Measurements from ENCODE around the gene CPPED1. TPM values are rescaled to one million over a fixed set of nuclear protein-coding genes. Genes with fewer than 3 reads are reported as not detected.

The CPPED1 gene
- total RNA-seq, 2 experiments from 2014 or later: 3.8 to 5.1 TPM

DNA sequence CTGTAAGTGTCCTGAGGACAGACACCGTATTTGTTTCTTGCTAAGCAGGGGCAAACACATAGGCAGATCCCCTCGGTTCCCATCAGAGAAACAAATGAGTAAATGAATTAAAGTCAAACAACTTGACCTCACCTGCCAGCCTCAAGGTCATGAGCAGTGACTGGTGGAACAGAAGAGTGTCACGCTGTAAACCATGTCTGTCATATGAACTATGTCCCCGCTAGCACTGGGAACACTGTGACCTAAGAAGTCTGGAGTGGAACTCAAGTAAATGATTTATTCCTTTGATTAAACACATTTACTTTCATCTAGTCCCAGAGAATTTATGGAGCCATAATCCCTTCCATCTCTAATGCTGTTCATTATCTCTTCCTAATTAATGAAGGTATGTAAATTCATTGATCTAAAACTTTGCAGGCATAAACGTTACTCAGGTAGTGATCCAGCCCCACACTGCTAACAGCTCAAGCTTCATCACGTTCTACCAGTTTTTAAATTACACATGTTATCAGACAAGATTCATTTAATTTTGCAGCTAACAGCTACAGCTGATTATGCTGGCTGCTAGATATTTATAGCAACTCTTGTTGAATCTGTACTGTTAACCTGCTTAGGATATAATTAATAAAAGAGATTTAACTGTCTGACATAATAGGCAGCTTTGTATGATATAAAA, 38.7 kb downstream of the CPPED1 start:
- Mint-ChIP-seq H3K4me3 (no peak overlapping the region), H3K27ac (no peak overlapping the region), H3K36me3 (no peaks in the 10 kb centered on the region), H3K9me3 (no peaks in the 10 kb centered on the region), H3K27me3 (no peaks in the 10 kb centered on the region), H3K4me1 (peaks cover 16% of the 10 kb centered on the region)
- DNase-seq: no peak

DNA sequence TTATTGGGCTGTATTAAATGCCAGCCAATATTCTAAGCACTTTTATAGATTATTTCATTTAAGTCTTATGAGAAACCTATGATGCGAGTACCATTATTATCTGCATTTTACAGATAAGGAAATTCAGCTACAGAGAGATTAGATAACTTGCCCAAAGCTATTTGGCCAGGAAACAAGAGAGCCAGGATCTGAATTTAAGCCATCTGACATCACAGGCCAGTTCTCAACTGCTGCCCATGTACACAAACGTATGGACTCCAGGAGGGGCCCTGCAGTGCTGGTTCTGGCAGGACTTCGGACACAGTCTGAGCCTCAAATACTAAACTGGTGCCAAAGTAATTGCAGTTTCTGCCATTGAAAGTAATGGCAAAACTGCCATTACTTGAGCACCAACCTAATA, 40.2 kb downstream of the CPPED1 start:
- H3K9me3 Mint-ChIP-seq: no peaks in the 10 kb centered on the region
- peaks cover 15% of the 10 kb centered on the region for H3K4me1 Mint-ChIP-seq
- no peaks in the 10 kb centered on the region for H3K27me3 Mint-ChIP-seq
- no peaks in the 10 kb centered on the region for H3K36me3 Mint-ChIP-seq
- H3K4me3 Mint-ChIP-seq: no peak overlapping the region
- H3K27ac Mint-ChIP-seq: no peak overlapping the region
- DNase-seq: no peak

GRCh38 chr16:12760819-12761611, 42.7 kb downstream of the CPPED1 start:
- Mint-ChIP-seq H3K4me3 (no peak overlapping the region), H3K27me3 (no peaks in the 10 kb centered on the region), H3K4me1 (no peaks in the 10 kb centered on the region), H3K27ac (no peak overlapping the region), H3K36me3 (no peaks in the 10 kb centered on the region), H3K9me3 (no peaks in the 10 kb centered on the region)
- no peak for DNase-seq

- Mint-ChIP-seq H3K4me3 (no peak overlapping the region), H3K4me1 (no peaks in the 10 kb centered on the region), H3K27ac (no peak overlapping the region), H3K27me3 (no peaks in the 10 kb centered on the region), H3K36me3 (no peaks in the 10 kb centered on the region), H3K9me3 (no peaks in the 10 kb centered on the region)
- no peak for DNase-seq
Observed at GRCh38 chr16:12758670-12759558, 44.8 kb downstream of the CPPED1 start.

DNA sequence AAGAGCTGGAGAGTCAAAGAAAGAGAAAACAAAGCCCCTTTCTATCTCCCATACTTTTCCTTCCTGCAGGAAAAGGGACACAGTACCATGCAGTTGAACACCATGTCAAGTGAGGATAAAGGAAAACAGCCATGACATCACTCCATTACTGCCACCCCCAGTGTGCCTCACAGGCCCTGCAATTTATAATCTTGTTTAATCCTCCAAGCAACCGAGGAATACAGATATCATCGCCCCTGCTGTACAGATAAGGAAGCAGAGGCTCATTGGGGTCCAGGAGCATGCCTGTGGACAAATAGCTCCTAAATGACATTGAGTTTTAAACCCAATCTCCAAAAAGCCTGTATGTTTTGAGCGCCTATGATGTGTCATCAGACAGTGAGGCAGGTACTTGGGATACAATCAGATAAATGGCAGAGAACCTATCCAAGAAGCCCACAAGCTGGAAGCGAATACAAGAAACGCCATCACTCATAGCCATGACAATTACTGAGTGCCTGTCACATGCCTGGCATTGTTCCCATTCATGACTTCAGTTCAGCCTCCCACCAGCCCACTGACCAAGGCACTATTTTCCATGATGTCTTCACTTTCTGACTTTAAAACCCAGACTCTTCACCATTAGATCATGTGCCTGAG, 45.5 kb downstream of the CPPED1 start:
- Mint-ChIP-seq H3K4me3 (no peak overlapping the region), H3K9me3 (no peaks in the 10 kb centered on the region), H3K27me3 (no peaks in the 10 kb centered on the region), H3K27ac (no peak overlapping the region), H3K4me1 (peaks cover 4% of the 10 kb centered on the region), H3K36me3 (peaks cover 2% of the 10 kb centered on the region)
- no peak for DNase-seq

DNA sequence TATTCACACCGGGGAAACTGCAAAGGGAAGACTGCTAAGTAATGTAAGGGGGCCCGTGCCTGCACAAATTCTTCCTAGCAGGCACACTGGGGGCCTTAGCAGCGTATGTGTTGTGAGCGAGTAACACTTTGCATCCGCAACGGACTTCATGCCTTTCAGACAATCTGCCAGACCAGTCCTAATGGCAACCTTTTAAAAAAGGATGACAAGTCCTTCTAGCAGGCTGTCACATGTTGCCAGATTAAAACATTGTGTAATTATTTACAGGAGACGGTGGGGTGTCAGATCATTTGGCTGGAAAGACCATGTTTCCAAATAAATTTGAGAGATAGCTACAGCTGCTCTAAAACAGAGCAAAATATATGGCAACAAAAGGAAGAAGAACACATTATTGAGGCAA, 46.1 kb downstream of the CPPED1 start:
- Mint-ChIP-seq H3K9me3 (no peaks in the 10 kb centered on the region), H3K36me3 (peaks cover 2% of the 10 kb centered on the region), H3K4me1 (peaks cover 6% of the 10 kb centered on the region), H3K27me3 (no peaks in the 10 kb centered on the region), H3K4me3 (no peak overlapping the region), H3K27ac (no peak overlapping the region)
- DNase-seq: no peak

- Mint-ChIP-seq H3K4me3 (no peak overlapping the region), H3K27me3 (no peaks in the 10 kb centered on the region), H3K36me3 (peaks cover 4% of the 10 kb centered on the region), H3K9me3 (peaks cover 3% of the 10 kb centered on the region), H3K27ac (no peak overlapping the region), H3K4me1 (peaks cover 23% of the 10 kb centered on the region)
- DNase-seq: no peak
Observed at GRCh38 chr16:12754824-12755543, 48.7 kb downstream of the CPPED1 start.

DNA sequence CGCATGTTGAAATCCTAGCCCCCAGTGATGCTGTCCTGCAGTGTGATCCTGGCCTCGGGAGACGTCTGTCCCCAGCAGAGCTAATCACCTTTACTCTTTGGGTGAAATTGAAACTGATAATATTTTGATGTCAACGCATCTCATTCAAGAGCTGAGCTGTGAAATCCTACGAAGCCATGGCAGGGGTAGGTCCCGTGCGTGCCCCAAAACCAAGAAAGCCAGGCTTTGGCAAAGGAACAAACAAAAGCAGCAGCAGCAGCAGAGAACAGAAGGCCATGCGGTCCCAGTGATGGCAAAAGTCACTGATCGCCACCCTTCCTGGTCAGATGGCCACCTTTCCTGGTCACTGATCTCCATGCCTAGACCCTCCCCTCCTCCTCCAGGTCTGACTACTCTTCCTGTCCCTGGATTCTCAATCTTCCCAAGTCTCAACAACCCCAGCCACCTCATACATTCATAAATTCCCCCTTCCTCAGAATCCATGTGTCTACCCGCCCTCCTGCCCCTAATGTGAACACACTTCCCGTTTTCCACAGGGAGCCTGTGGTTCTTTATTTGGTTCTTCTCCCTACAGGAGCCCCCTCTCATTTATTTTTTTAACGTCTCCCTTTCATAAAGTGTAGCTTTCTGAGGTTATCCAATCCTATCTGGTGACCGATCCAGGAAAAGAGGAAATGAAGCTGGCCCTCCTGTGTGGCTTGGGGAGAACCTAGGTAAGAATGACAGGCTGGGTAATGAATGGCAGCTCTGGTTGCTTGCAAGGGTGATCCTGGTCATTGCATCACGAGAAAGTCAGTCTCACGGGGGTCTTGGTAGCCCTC, 50.3 kb downstream of the CPPED1 start:
- Mint-ChIP-seq H3K4me3 (no peak overlapping the region), H3K27ac (no peak overlapping the region), H3K4me1 (peaks cover 33% of the 10 kb centered on the region), H3K27me3 (no peaks in the 10 kb centered on the region), H3K9me3 (peaks cover 9% of the 10 kb centered on the region), H3K36me3 (peaks cover 10% of the 10 kb centered on the region)
- no peak for DNase-seq

GRCh38 chr16:12752159-12752558, 51.5 kb downstream of the CPPED1 start:
- peaks cover 15% of the 10 kb centered on the region for H3K36me3 Mint-ChIP-seq
- peaks cover 9% of the 10 kb centered on the region for H3K9me3 Mint-ChIP-seq
- no peak overlapping the region for H3K4me3 Mint-ChIP-seq
- no peaks in the 10 kb centered on the region for H3K27me3 Mint-ChIP-seq
- peaks cover 33% of the 10 kb centered on the region for H3K4me1 Mint-ChIP-seq
- peak overlapping the region; percentile 25 for H3K27ac Mint-ChIP-seq
- no peak for DNase-seq

- H3K27ac Mint-ChIP-seq: peak overlapping the region; percentile 98
- H3K4me3 Mint-ChIP-seq: peak overlapping the region; percentile 51
- H3K36me3 Mint-ChIP-seq: peaks cover 21% of the 10 kb centered on the region
- peaks cover 11% of the 10 kb centered on the region for H3K9me3 Mint-ChIP-seq
- H3K4me1 Mint-ChIP-seq: peaks cover 33% of the 10 kb centered on the region
- H3K27me3 Mint-ChIP-seq: no peaks in the 10 kb centered on the region
- DNase-seq: no peak
Observed at GRCh38 chr16:12750554-12750918, 53.2 kb downstream of the CPPED1 start.

DNA sequence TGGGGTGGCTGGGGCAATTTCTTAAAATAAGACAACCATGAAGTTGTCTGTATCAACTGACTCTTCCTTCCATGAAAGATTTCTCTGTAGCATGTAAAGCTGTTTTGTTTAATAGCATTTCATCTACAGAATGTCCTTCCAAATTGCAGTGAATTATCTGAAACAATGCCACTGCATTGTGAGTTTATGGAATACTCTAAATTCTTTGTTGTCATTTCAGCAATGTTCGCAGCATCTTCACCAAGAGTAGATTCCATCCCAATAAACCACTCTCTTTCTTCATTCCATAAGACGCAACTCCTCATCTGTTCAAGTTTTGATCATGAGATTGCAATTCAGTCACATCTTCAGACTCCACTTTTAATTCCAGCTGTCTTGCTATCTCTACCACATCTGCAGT, 54.6 kb downstream of the CPPED1 start:
- peaks cover 34% of the 10 kb centered on the region for H3K36me3 Mint-ChIP-seq
- peaks cover 24% of the 10 kb centered on the region for H3K9me3 Mint-ChIP-seq
- peak overlapping the region; percentile 98 for H3K27ac Mint-ChIP-seq
- peaks cover 33% of the 10 kb centered on the region for H3K4me1 Mint-ChIP-seq
- no peaks in the 10 kb centered on the region for H3K27me3 Mint-ChIP-seq
- no peak overlapping the region for H3K4me3 Mint-ChIP-seq
- DNase-seq: no peak

DNA sequence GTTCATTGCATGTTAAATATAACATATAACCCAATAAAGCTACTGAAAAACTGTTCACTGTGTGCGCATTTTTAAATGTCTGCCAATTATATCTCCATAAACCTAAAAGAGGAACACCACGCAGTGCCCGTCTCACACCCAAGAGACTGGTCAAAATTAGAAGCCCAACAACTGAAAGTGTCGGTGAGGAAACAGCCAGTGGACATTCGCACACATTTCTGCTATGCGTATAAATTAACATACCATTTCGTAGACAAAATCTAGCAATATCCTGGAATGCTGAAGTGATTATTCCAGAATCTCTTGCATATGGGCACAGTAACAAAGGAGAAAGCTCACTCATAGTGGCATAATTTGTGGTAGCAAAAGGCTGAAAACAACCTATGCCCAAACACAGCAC, 55.9 kb downstream of the CPPED1 start:
- Mint-ChIP-seq H3K4me3 (no peak overlapping the region), H3K9me3 (peaks cover 28% of the 10 kb centered on the region), H3K4me1 (peaks cover 27% of the 10 kb centered on the region), H3K27ac (no peak overlapping the region), H3K27me3 (no peaks in the 10 kb centered on the region), H3K36me3 (peaks cover 37% of the 10 kb centered on the region)
- DNase-seq: no peak

GRCh38 chr16:12747261-12747660, 56.4 kb downstream of the CPPED1 start:
- no peak overlapping the region for H3K4me3 Mint-ChIP-seq
- no peak for DNase-seq
- peaks cover 26% of the 10 kb centered on the region for H3K4me1 Mint-ChIP-seq
- no peaks in the 10 kb centered on the region for H3K27me3 Mint-ChIP-seq
- no peak overlapping the region for H3K27ac Mint-ChIP-seq
- peaks cover 37% of the 10 kb centered on the region for H3K36me3 Mint-ChIP-seq
- H3K9me3 Mint-ChIP-seq: peaks cover 28% of the 10 kb centered on the region

DNA sequence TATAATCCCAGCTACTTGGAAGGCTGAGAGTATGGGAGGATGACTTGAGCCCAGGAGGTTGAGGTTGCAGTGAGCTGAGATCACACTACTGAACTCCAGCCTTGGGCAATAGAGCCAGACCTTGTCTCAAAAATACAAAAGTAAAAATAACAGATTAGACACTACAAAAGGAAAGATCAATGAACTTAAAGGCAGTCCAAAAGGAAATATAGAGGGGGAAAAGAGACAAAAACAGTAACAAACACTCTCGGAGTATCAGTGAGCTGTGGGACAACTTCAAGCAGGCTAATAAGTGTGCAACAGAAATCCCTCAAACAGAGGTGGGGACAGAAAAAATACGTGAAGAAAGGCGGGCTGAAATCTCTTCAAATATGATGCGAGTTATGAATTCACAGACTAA, 58.8 kb downstream of the CPPED1 start:
- peaks cover 10% of the 10 kb centered on the region for H3K4me1 Mint-ChIP-seq

More for the DNA sequence above, 58.8 kb downstream of the CPPED1 start:
- Mint-ChIP-seq H3K9me3 (peaks cover 25% of the 10 kb centered on the region), H3K27ac (no peak overlapping the region), H3K4me3 (no peak overlapping the region), H3K27me3 (no peaks in the 10 kb centered on the region), H3K36me3 (peaks cover 35% of the 10 kb centered on the region)
- DNase-seq: no peak
